ENCODE results near the gene OR2V1. TPM values are rescaled to one million over a fixed set of nuclear protein-coding genes. Genes with fewer than 3 reads are reported as not detected.

Gene OR2V1
- total RNA-seq, 1 donor from 2014 or later = not detected

- H3K4me1 Mint-ChIP-seq (ENCODE audit: unreplicated experiment) = no peaks in the 10 kb centered on the region
- no peak for DNase-seq (ENCODE audit: extremely low spot score, unreplicated experiment)
- no peak overlapping the region for H3K27ac Mint-ChIP-seq
- no peak overlapping the region for H3K4me3 Mint-ChIP-seq
- no peaks in the 10 kb centered on the region for H3K9me3 Mint-ChIP-seq
- H3K36me3 Mint-ChIP-seq = no peaks in the 10 kb centered on the region
- peaks cover 81% of the 10 kb centered on the region for H3K27me3 Mint-ChIP-seq
- TF ChIP-seq CTCF (conservative IDR thresholded peaks at IDR 0.05) = no peak
These were observed 1.4 kb downstream of the OR2V1 start for GRCh38 chr5:181129601-181130000.

- Mint-ChIP-seq H3K36me3 (no peaks in the 10 kb centered on the region), H3K4me3 (no peak overlapping the region), H3K27me3 (peaks cover 85% of the 10 kb centered on the region), H3K9me3 (no peaks in the 10 kb centered on the region), H3K4me1 (ENCODE audit: unreplicated experiment) (no peaks in the 10 kb centered on the region), H3K27ac (no peak overlapping the region)
- no peak for TF ChIP-seq CTCF (conservative IDR thresholded peaks at IDR 0.05)
- DNase-seq (ENCODE audit: extremely low spot score, unreplicated experiment) = no peak
These were observed 2.9 kb downstream of the OR2V1 start for GRCh38 chr5:181127907-181128626.

- H3K9me3 Mint-ChIP-seq = no peaks in the 10 kb centered on the region
- H3K27me3 Mint-ChIP-seq = peaks cover 85% of the 10 kb centered on the region
- no peak overlapping the region for H3K4me3 Mint-ChIP-seq
These were observed 3.5 kb downstream of the OR2V1 start for GRCh38 chr5:181127456-181127855.

GRCh38 chr5:181126841-181127240, 4.1 kb downstream of the OR2V1 start:
- H3K4me3 Mint-ChIP-seq = no peak overlapping the region
- no peak for DNase-seq (ENCODE audit: extremely low spot score, unreplicated experiment)
- peaks cover 85% of the 10 kb centered on the region for H3K27me3 Mint-ChIP-seq
- H3K4me1 Mint-ChIP-seq (ENCODE audit: unreplicated experiment) = no peaks in the 10 kb centered on the region
- no peaks in the 10 kb centered on the region for H3K9me3 Mint-ChIP-seq
- TF ChIP-seq CTCF (conservative IDR thresholded peaks at IDR 0.05) = no peak
- no peak overlapping the region for H3K27ac Mint-ChIP-seq
- H3K36me3 Mint-ChIP-seq = no peaks in the 10 kb centered on the region

More at GRCh38 chr5:181127456-181127855, 3.5 kb downstream of the OR2V1 start:
- Mint-ChIP-seq H3K36me3 (no peaks in the 10 kb centered on the region), H3K27ac (no peak overlapping the region), H3K4me1 (ENCODE audit: unreplicated experiment) (no peaks in the 10 kb centered on the region)
- no peak for DNase-seq (ENCODE audit: extremely low spot score, unreplicated experiment)
- TF ChIP-seq CTCF (conservative IDR thresholded peaks at IDR 0.05) = no peak

GRCh38 chr5:181124526-181124925, 6.4 kb downstream of the OR2V1 start:
- Mint-ChIP-seq H3K36me3 (no peaks in the 10 kb centered on the region), H3K4me1 (ENCODE audit: unreplicated experiment) (no peaks in the 10 kb centered on the region), H3K4me3 (no peak overlapping the region), H3K27ac (no peak overlapping the region), H3K9me3 (no peaks in the 10 kb centered on the region), H3K27me3 (peaks cover 88% of the 10 kb centered on the region)
- no peak for DNase-seq (ENCODE audit: extremely low spot score, unreplicated experiment)
- no peak for TF ChIP-seq CTCF (conservative IDR thresholded peaks at IDR 0.05)

Data from type B pancreatic cell (in vitro differentiated cells).